Karpas-422 (cell line): ENCODE results near the gene HEY2. TPM values are rescaled to one million over a fixed set of nuclear protein-coding genes. Genes with fewer than 3 reads are reported as not detected.
"Not testable (repeated sequence)": the region's sequence is repeated elsewhere in the genome, so short reads cannot be mapped to it uniquely, and the experiment has no call there.

Experiments
- DNase-seq: peaks from one replicate; pipeline ENCODE4 v3.0.0-alpha.2; 2015
- H2AFZ ChIP-seq: fragments of 200-600 bp; sonication (generic); 2 replicates; pipeline ENCODE4 v1.6.1; 2014; ENCODE audit warnings: antibody characterized with exemption, low read length, mixed read lengths
- H3K27ac ChIP-seq: fragments of 200-600 bp; sonication (generic); 2 replicates; pipeline ENCODE4 v1.5.1; 2014; ENCODE audit warnings: mild to moderate bottlenecking, low read length, moderate library complexity
- H3K27me3 ChIP-seq: fragments of 200-600 bp; sonication (generic); 2 replicates; pipeline ENCODE4 v1.6.1; 2014; ENCODE audit warnings: low read length, mixed read lengths
- H3K36me3 ChIP-seq: fragments of 200-600 bp; sonication (generic); 2 replicates; pipeline ENCODE4 v1.6.1; 2014; ENCODE audit warnings: low read length, mixed read lengths; ENCODE audit not compliant: insufficient read depth
- H3K4me1 ChIP-seq: fragments of 200-600 bp; sonication (generic); 2 replicates; pipeline ENCODE4 v1.6.1; 2014; ENCODE audit warnings: mild to moderate bottlenecking, low read length, mixed read lengths
- H3K4me2 ChIP-seq: fragments of 200-600 bp; sonication (generic); 2 replicates; pipeline ENCODE4 v1.6.1; 2014; ENCODE audit warnings: low read length, low read depth, mild to moderate bottlenecking; ENCODE audit not compliant: poor library complexity, severe bottlenecking
- H3K4me3 ChIP-seq: fragments of 200-600 bp; sonication (generic); 2 replicates; pipeline ENCODE4 v1.5.1; 2014; ENCODE audit warnings: mild to moderate bottlenecking, antibody characterized with exemption, low read length, mixed read lengths
- H3K79me2 ChIP-seq: fragments of 200-600 bp; sonication (generic); 2 replicates; pipeline ENCODE4 v1.6.1; 2014; ENCODE audit warnings: mild to moderate bottlenecking, low read length, mixed read lengths
- H3K9ac ChIP-seq: fragments of 200-600 bp; sonication (generic); 2 replicates; pipeline ENCODE4 v1.6.0; 2014; ENCODE audit warnings: low read length
- H3K9me2 ChIP-seq: fragments of 200-600 bp; sonication (generic), shearing (Covaris generic); replicated peaks from 2 replicates; pipeline ENCODE4 v1.6.0; 2014; ENCODE audit warnings: mild to moderate bottlenecking, low read length, moderate library complexity; ENCODE audit not compliant: insufficient read depth
- H3K9me3 ChIP-seq: fragments of 300-700, 200-600 bp; sonication (generic); 2 replicates; pipeline ENCODE4 v1.6.1; 2014; ENCODE audit warnings: low read length, mixed read lengths
- H4K20me1 ChIP-seq: fragments of 200-600 bp; sonication (generic); 2 replicates; pipeline ENCODE4 v1.6.1; 2014; ENCODE audit warnings: mild to moderate bottlenecking, antibody characterized with exemption, low read length, low read depth; ENCODE audit not compliant: insufficient read depth
- total RNA-seq: library from RNA; depleted of rRNA; stranded (reverse); fragments of >200 nt; shearing (Covaris generic); gene quantifications from 2 replicates; pipeline ENCODE4 v1.2.3, GENCODE V29; 2014; ENCODE audit warnings: low replicate concordance

Gene HEY2
- total RNA-seq, 1 experiment from 2014 or later: 0.11 TPM

DNA sequence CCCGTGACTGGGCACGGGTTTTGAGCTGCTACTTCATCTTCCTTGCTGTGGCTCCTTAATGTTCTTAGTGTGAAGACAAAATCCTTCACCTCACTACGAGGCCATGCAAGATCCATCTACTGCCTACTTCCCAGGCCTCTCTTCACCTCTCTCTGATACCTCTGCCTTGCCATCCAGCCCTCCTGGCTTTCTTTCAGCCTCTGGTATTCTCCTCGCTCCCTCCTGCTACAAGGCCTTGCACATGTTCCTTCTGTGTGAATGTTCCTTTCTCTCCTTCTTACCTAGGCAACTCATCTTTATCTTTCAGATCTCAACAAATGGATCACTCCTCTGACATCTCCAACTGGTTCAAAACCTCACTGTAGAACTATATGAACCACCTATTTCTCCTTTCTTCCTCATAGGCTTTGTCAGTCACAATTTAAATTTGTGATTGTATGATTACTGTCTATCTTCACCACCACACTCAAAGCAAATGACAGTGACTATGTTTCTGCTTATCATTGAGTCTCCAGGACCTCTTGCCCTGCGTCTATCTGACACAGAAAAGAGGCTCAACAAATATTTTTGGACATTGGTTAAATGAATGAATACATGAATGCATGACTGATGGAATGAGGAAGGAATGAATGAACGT is 19.8 kb downstream of the HEY2 start:
- no peaks in the 10 kb centered on the region for H3K9me3 ChIP-seq
- no peak for DNase-seq
- no peaks in the 10 kb centered on the region for H3K36me3 ChIP-seq
- H3K9me2 ChIP-seq: no peaks in the 10 kb centered on the region
- no peaks in the 10 kb centered on the region for H4K20me1 ChIP-seq
- no peaks in the 10 kb centered on the region; the same call in 1 of the 2 replicates for H3K4me1 ChIP-seq
- no peak overlapping the region for H3K4me3 ChIP-seq
- H2AFZ ChIP-seq: 0 out of 2 replicates have a peak overlapping the region, but pooled peaks have one; percentile 6
- H3K27ac ChIP-seq: no peak overlapping the region
- no peak overlapping the region for H3K4me2 ChIP-seq
- no peaks in the 10 kb centered on the region for H3K27me3 ChIP-seq
- no peaks in the 10 kb centered on the region for H3K79me2 ChIP-seq
- H3K9ac ChIP-seq: no peak overlapping the region

GRCh38 chr6:125773387-125774341 is 24.2 kb downstream of the HEY2 start:
- Histone ChIP-seq H3K36me3 (no peaks in the 10 kb centered on the region), H3K9me3 (no peaks in the 10 kb centered on the region), H3K9me2 (no peaks in the 10 kb centered on the region), H3K27ac (no peak overlapping the region), H3K4me3 (no peak overlapping the region), H3K4me2 (no peak overlapping the region), H3K27me3 (no peaks in the 10 kb centered on the region), H3K4me1 (peaks cover 3% of the 10 kb centered on the region; the same call in 1 of the 2 replicates), H2AFZ (no peak overlapping the region), H3K9ac (no peak overlapping the region), H3K79me2 (no peaks in the 10 kb centered on the region), H4K20me1 (no peaks in the 10 kb centered on the region)
- DNase-seq: no peak

DNA sequence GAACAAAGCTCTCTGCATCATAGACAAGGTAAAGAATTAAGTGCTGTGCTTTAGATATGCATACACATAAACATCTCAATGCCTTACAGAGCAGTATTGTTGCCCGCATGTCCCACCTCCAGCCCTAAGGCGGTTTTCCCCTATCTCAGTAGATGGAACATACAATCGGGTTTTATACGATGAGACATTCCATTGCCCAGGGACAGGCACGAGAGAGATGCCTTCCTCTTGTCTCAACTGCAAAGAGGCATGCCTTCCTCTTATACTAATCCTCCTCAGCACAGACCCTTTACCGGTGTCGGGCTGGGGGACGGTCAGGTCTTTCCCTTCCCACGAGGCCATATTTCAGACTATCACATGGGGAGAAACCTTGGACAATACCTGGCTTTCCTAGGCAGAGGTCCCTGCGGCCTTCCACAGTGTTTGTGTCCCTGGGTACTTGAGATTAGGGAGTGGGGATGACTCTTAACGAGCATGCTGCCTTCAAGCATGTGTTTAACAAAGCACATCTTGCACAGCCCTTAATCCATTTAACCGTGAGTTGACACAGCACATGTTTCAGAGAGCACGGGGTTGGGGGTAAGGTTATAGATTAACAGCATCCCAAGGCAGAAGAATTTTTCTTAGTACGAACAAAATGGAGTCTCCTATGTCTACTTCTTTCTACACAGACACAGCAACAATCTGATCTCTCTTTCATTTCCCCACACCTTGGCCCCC is 26.8 kb downstream of the HEY2 start:
- H3K9me3 ChIP-seq, H3K27ac ChIP-seq, DNase-seq, H4K20me1 ChIP-seq, H3K4me2 ChIP-seq, H3K4me3 ChIP-seq, H3K9me2 ChIP-seq, H3K27me3 ChIP-seq, H3K79me2 ChIP-seq, H3K36me3 ChIP-seq, H3K9ac ChIP-seq, H2AFZ ChIP-seq: not testable (repeated sequence)
- H3K4me1 ChIP-seq: peaks cover 14% of the 10 kb centered on the region; the same call in 1 of the 2 replicates

- H3K27me3 ChIP-seq: no peaks in the 10 kb centered on the region
- H3K27ac ChIP-seq: peak overlapping the region; percentile 96
- H3K36me3 ChIP-seq: no peaks in the 10 kb centered on the region
- peak overlapping the region; percentile 86 for H3K9ac ChIP-seq
- H3K4me2 ChIP-seq: peak overlapping the region; percentile 96
- peaks cover 35% of the 10 kb centered on the region for H3K4me1 ChIP-seq
- H3K79me2 ChIP-seq: peaks cover 34% of the 10 kb centered on the region
- H3K4me3 ChIP-seq: peak overlapping the region; percentile 82
- H3K9me3 ChIP-seq: no peaks in the 10 kb centered on the region
- no peaks in the 10 kb centered on the region for H3K9me2 ChIP-seq
- peak overlapping the region; percentile 92 for H2AFZ ChIP-seq
- DNase-seq: peak; percentile 97
- no peaks in the 10 kb centered on the region for H4K20me1 ChIP-seq
Observed at GRCh38 chr6:125779924-125780539, 30.6 kb downstream of the HEY2 start.

DNA sequence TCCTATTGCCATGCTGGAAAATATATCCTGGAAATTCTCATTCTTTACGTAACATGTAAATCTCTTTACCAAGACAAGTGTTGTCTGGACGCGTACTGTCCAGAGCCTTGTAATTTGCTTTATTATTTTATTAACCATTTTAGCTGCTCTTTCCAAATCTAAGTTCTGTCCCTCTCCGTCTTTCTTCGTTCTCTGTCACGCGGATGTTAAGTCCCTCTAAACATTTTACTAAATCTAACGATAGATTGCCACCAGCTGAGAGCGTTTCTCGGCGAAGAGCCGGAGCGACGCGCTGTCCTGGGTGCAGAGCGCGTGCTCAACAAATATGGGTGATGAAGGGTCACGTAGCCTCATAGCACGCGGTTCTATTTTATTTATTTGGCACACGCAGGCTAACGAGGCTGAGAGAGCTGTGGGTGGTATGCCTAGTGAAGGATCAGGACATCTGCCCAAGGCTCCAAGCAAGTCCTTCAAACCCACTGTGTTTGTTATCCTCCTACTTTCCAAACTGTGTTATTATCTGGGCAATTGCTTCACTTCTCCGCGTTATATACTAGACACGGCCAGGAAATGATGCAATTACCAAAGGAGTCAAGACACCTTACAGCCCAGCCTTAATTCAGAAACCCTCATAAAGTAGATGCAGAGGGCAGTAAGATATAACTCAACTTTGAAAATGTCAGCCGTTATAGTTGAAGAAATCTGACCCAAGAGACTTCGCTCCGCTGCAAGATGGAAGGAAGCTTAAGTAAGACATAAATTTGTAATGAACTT is 31.3 kb downstream of the HEY2 start:
- peak; percentile 91 for DNase-seq
- Histone ChIP-seq H2AFZ (peak overlapping the region; percentile 92), H3K9ac (peak overlapping the region; percentile 86), H3K9me2 (no peaks in the 10 kb centered on the region), H3K4me2 (peak overlapping the region; percentile 96), H3K4me1 (peaks cover 35% of the 10 kb centered on the region), H3K9me3 (no peaks in the 10 kb centered on the region), H3K27me3 (no peaks in the 10 kb centered on the region), H3K4me3 (peak overlapping the region; percentile 82), H3K27ac (peak overlapping the region; percentile 96), H3K36me3 (no peaks in the 10 kb centered on the region), H3K79me2 (peaks cover 34% of the 10 kb centered on the region), H4K20me1 (no peaks in the 10 kb centered on the region)

DNA sequence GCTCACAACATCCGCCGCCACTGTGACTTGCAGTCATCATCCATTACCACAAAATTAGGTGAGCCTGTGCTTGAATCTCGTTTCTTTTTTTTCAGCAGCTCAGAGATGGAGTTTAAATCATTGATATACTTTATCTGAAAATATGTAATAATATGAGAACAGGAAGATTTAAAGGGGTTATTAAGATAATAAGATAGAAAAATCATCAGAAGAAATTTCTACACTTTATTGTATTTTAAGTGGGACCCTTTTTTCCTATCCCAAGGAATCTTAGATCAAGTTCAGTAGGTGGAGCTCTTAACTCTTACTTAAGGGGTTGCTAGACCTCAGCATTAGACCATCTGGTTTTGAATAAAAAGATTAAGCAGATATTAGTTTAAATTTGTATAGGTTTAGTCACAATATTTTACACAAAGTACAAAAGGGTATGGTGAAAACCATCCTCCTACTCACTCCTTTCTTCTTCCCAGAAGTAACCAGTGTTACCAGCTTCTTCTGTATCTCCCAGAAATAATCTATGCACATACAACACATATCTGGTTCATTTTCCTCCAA is 32.0 kb downstream of the HEY2 start:
- no peaks in the 10 kb centered on the region for H3K27me3 ChIP-seq
- no peaks in the 10 kb centered on the region for H3K9me2 ChIP-seq

GRCh38 chr6:125784365-125784764 is 34.9 kb downstream of the HEY2 start:
- no peaks in the 10 kb centered on the region for H3K9me2 ChIP-seq
- no peaks in the 10 kb centered on the region for H3K27me3 ChIP-seq
- no peak overlapping the region for H3K27ac ChIP-seq
- H2AFZ ChIP-seq: no peak overlapping the region
- no peak for DNase-seq
- no peaks in the 10 kb centered on the region; the same call in 1 of the 2 replicates for H3K36me3 ChIP-seq
- no peak overlapping the region for H3K9ac ChIP-seq
- H3K4me3 ChIP-seq: no peak overlapping the region
- H4K20me1 ChIP-seq: no peaks in the 10 kb centered on the region
- peaks cover 55% of the 10 kb centered on the region for H3K4me1 ChIP-seq
- peak overlapping the region; percentile 9 for H3K4me2 ChIP-seq
- no peaks in the 10 kb centered on the region for H3K9me3 ChIP-seq
- peaks cover 38% of the 10 kb centered on the region for H3K79me2 ChIP-seq

More for the DNA sequence above, 32.0 kb downstream of the HEY2 start:
- peaks cover 34% of the 10 kb centered on the region for H3K79me2 ChIP-seq
- peak overlapping the region; percentile 96 for H3K27ac ChIP-seq
- no peaks in the 10 kb centered on the region for H3K36me3 ChIP-seq
- H4K20me1 ChIP-seq: no peaks in the 10 kb centered on the region
- H3K4me3 ChIP-seq: peak overlapping the region; percentile 82
- peaks cover 35% of the 10 kb centered on the region for H3K4me1 ChIP-seq
- no peaks in the 10 kb centered on the region for H3K9me3 ChIP-seq
- H3K4me2 ChIP-seq: peak overlapping the region; percentile 96
- peak overlapping the region; percentile 92 for H2AFZ ChIP-seq
- peak; percentile 75 for DNase-seq
- peak overlapping the region; percentile 86 for H3K9ac ChIP-seq
